SK-N-DZ (cell line): ENCODE data around the gene ZNF236. TPM values are rescaled to one million over a fixed set of nuclear protein-coding genes. Genes with fewer than 3 reads are reported as not detected.
"Not testable (repeated sequence)": the region's sequence is repeated elsewhere in the genome, so short reads cannot be mapped to it uniquely, and the experiment has no call there.

Experiments used
- DNase-seq: peaks from one replicate; pipeline ENCODE4 v3.0.0-alpha.2; 2015; ENCODE audit warnings: low spot score
- polyA plus RNA-seq, 2 experiments: library from polyadenylated mRNA; depleted of rRNA; stranded (reverse); fragments of >200 nt; gene quantifications; 2 replicates each; pipeline ENCODE4 v1.2.3, GENCODE V29; 2014

The ZNF236 gene
- 2.7 and 2.8 TPM in 2 replicates for polyA plus RNA-seq (2014; cell fraction: cytosol; rRNA removed)
- 7.2 and 28.1 TPM in 2 replicates for polyA plus RNA-seq (2014; cell fraction: nucleus; rRNA removed)

- DNase-seq, result peak; percentile 74
Measured at GRCh38 chr18:76822506-76823160, at the start of gene ZNF236. ZNF236 (plus strand) TSS chr18:76822557; CDS start chr18:76822608, 51 bp downstream.

DNA sequence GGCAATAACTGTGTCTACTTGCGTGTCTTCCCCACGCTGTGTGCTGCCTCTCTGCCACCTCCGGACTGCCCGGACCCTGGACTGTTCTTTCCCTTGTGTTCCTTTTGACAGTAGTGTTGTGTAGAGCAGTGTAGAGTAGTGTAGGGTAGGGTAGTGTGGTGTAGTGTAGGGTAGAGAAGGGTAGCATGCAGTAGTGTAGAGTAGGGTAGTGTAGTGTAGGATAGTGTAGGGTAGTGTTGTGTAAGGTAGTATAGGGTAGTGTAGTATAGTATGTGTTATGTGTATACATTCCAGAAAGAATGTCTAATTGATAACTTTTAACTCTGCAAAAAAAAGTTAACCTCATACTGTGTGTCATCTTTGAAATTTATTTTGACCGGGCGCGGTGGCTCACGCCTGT lies 49.7 kb upstream of the ZNF236 start:
- no peak for DNase-seq

DNA sequence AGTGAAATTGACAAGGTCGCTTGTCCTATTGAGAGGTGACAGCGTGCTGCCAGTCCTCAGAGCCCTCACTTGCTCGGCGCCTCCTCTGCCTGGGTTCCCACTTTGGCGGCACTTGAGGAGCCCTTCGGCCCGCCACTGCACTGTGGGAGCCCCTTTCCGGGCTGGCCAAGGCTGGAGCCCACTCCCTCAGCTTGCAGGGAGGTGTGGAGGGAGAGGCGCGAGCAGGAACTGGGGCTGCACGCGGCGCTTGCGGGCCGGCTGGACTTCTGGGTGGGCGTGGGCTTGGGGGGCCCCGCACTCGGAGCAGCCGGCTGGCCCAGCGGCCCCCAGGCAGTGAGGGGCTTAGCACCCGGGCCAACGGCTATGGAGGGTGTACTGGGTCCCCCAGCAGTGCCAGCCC lies 45.3 kb upstream of the ZNF236 start:
- DNase-seq, result not testable (repeated sequence)

- DNase-seq, result no peak
Measured at GRCh38 chr18:76783786-76784484, 38.4 kb upstream of the ZNF236 start.

DNA sequence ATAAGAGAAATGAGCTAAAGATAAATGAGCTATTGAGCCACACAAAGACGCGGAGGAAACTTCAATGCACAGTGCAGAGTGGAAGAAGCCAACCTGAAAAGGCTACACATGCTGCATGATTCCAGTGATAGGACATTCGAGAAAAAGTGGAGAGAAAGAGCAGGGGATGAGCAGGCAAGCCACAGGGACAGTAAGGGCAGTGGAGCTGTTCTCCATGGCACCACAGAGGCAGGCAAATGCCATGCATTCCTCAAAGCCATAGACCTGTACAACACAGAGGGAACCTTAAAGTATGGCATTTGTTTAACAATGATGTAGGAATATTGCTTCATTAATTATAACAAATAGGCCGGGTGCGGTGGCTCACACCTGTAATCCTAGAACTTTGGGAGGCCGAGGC lies 36.5 kb upstream of the ZNF236 start:
- DNase-seq, result no peak

DNA sequence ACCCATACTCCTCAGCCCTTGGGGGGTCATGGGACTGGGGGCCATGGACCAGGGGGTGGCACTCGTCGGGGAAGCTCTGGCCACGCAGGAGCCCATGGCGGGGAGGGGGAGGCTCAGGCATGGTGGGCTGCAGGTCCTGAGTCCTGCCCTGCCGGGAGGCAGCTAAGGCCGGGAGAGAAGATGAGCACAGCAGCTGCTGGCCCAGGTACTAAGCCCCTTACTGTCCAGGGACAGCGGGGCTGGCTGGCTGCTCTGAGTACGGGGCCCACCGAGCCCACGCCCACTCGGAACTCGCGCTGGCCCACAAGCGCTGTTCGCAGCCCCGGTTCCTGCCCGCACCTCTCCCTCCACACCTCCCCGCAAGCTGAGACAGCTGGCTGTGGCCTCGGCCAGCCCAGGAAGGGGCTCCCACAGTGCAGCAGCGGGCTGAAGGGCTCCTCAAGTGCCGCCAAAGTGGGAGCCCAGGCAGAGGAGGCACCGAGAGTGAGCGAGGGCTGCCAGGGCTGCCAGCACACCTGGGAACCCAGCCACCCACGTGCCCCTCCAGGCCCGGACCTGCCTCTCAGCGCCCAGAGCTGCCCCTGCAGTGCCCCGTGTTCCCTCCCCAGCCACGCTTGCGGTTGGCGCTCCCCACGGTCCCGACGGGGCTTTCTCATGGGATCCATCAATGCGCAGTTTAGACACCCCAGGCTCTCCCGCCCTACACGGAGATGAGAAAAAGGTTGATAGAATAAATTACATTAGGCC lies 33.6 kb upstream of the ZNF236 start:
- no peak for DNase-seq

DNA sequence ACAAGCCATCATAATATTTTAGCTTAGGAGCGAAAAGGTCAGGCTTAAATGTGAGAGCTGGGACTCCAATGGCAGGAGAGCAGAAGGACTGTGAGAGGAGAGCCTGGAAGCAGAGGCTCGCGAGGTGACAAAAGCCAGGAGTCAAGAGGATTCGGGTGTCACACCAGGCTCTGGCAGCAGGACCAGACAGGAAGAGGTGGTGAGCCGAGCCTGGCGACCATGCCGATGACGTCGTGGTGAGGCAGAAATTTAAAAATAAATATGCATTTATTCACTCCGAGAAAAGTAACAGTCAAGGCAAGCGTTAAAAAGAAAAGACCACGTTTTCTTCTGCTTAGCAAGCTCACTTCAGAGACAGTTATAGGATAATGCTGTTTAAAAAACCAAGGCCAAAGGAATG lies 31.3 kb upstream of the ZNF236 start:
- peak; percentile 48 for DNase-seq

GRCh38 chr18:76791642-76792041 lies 30.7 kb upstream of the ZNF236 start:
- no peak for DNase-seq

- DNase-seq, result no peak
Measured at GRCh38 chr18:76794326-76794725, 28.0 kb upstream of the ZNF236 start.

- peak; percentile 57 for DNase-seq
Measured at GRCh38 chr18:76801567-76802505, 20.5 kb upstream of the ZNF236 start.

GRCh38 chr18:76803413-76803812 lies 18.9 kb upstream of the ZNF236 start:
- DNase-seq, result no peak

- peak; percentile 79 for DNase-seq
Measured at GRCh38 chr18:76803814-76804213, 18.5 kb upstream of the ZNF236 start.

- DNase-seq, result no peak
Measured at GRCh38 chr18:76805221-76805620, 17.1 kb upstream of the ZNF236 start.

DNA sequence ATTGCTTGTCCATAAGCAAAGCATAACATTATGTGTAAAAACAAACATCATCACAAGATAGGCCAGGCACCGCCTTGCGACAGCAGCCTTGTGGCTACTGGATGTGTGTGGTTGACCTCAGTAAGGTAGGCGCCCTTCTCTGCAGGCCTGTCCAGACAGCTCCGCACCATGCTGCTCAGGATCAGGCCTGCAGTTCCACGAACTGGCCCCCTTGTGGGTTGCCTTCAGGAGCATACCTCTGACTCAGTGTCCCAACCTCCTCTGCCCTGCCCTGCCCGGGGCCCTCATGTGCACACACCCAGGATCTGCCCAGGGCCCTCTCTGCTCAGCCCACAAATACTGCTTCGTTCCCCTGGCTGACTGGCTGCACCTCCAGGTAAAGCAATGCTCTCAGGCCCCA lies 16.1 kb upstream of the ZNF236 start:
- DNase-seq, result no peak

DNA sequence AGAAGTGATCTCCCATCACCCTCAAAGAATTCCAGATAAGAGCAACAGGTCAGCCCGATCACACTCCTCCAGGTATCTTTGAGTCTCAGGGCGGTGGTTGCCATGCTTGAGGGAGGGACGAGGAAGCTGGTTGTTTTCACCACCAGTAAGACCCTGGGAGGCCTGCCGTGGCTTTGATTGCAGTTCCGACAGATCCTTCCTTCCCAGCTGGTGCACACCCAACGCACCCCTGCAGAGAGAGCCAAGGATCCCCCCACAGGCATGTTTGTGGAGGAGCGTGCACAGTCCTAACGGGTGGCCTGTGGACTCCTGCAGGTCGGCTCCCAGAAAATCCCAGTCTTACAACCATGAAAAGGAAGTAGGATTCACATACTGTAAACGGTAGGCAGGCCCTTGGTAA lies 13.8 kb upstream of the ZNF236 start:
- DNase-seq, result no peak

DNA sequence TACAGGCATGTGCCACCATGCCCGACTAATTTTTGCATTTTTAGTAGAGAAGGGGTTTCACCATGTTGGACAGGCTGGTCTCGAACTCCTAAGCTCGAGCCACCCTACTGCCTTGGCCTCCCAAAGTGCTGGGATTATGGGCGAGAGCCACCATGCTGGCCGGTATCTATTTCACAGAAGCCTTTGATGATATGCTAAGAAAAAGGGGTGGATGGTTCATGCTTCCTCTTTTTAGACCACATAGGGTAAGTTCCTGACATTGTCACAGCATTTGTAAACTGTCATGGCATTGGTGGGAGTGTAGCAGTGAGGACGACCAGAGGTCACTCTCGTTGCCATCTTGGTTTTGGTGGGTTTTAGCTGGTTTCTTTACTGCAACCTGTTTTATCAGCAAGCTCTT lies 10.8 kb upstream of the ZNF236 start:
- DNase-seq, result not testable (repeated sequence)

GRCh38 chr18:76814256-76814655 lies 8.1 kb upstream of the ZNF236 start:
- DNase-seq, result no peak

DNA sequence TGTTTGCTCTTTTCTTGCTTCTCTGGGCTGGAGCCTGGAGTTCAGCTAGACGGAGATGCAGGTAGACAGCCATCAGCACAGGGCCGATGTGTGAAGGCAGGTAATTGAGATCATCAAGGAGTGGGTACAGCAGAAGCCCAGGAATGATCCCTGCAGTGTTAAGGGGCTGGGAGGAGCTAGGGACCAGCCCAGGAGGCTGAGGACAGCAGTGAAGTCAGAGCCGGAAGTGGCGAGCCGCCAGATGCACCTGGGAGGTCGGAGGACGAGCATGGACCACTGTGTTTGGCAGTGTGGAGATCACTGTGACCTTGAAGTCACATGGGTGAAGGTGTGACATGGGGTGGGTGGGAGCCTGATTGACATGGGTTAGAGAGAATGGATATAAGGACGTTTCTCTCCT lies 6.2 kb upstream of the ZNF236 start:
- DNase-seq, result no peak

GRCh38 chr18:76817888-76818611 lies 4.3 kb upstream of the ZNF236 start:
- no peak for DNase-seq

DNA sequence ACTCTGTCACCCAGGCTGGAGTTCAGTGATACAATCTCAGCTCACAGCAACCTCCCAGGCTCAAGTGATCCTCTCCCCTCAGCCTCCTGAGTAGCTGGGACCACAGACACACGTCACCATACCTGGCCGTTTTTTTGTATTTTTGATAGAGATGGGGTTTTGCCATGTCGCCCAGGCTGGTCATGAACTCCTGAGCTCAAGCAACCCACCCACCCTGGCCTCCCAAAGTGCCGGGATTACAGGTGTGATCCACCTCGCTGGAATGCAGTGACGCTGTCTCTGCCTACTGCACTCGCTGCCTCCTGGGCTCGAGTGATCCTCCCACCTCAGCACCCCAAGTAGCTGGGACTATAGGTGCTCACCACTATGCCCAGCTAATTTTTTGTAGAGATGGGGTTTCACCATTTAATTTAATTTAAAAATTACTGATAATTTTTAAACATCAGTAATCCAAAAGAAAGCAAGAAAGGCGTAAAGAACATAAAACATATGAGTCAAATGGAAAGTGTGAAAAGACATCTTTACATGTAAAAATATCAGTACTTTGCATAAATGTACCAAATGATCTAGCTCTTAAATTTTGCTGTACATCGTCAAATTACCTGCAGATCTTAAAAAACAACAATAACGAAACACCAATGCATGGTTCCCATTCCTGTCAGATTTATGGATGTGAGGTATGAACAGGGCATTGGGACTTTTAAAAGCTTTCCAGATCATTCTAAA lies 2.8 kb upstream of the ZNF236 start:
- no peak for DNase-seq
